Stimulated activated effector memory CD8-positive, alpha-beta T cell treated with anti-CD3 and anti-CD28 coated beads, Interleukin-12 subunit alpha, Interleukin-12 subunit beta, amount 100 ng/mL, for 72 hours (primary cell): ENCODE data around the gene HP1BP3.

Experiments
- ATAC-seq: fragments of 150-1000 bp; cut with Tn5 transposase; 2 replicates; pipeline ENCODE4 v1.10.0; 2021
- DNase-seq, 2 donors: peaks; one replicate each; pipeline ENCODE4 v3.0.0; 2021 to 2022; ENCODE audit warnings: low spot score in 2 of 2
- H3K27ac Mint-ChIP-seq: one replicate; pipeline ENCODE4 v1.8.0; 2022; ENCODE audit warnings: mild to moderate bottlenecking, mixed read lengths
- H3K36me3 Mint-ChIP-seq: one replicate; pipeline ENCODE4 v1.8.0; 2022; ENCODE audit warnings: mild to moderate bottlenecking, mixed read lengths
- H3K4me1 Mint-ChIP-seq: one replicate; pipeline ENCODE4 v1.8.0; 2022; ENCODE audit warnings: mixed read lengths
- H3K4me3 Mint-ChIP-seq: one replicate; pipeline ENCODE4 v1.8.0; 2022; ENCODE audit warnings: mild to moderate bottlenecking, mixed read lengths
- H3K9me3 Mint-ChIP-seq: one replicate; pipeline ENCODE4 v1.8.0; 2022; ENCODE audit warnings: mixed read lengths

The HP1BP3 gene

DNA sequence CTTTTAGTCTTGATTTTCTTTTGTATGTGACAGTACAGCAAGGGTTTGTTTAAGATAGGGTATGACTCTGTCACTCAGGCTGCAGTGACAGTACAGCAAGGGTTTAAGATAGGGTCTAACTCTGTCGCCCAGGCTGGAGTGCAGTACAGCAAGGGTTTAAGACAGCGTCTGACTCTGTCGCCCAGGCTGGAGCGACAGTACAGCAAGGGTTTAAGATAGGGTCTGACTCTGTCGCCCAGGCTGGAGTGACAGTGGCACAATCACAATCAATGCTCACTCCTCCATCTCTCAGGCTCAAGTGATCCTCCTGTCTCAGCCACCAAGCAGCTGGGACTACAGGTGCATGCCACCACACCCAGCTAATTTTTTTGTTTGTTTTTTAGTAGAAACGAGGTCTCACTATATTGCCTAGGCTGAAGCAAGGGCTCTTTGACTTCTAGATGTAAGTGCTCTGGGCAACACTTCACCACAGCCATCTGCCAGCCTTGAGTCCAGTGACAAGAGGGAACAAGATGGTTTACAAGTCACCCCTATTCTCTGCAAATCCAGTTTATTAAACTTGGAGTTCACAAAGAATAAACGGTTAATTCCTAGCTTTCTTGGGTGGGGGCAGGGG, 53.6 kb downstream of the HP1BP3 start:
- Mint-ChIP-seq H3K4me1 (peaks cover 27% of the 10 kb centered on the region), H3K4me3 (peak overlapping the region; percentile 82), H3K9me3 (no peaks in the 10 kb centered on the region), H3K36me3 (peaks cover 6% of the 10 kb centered on the region), H3K27ac (peak overlapping the region; percentile 17)
- ATAC-seq (no peak), DNase-seq (no peak)

DNA sequence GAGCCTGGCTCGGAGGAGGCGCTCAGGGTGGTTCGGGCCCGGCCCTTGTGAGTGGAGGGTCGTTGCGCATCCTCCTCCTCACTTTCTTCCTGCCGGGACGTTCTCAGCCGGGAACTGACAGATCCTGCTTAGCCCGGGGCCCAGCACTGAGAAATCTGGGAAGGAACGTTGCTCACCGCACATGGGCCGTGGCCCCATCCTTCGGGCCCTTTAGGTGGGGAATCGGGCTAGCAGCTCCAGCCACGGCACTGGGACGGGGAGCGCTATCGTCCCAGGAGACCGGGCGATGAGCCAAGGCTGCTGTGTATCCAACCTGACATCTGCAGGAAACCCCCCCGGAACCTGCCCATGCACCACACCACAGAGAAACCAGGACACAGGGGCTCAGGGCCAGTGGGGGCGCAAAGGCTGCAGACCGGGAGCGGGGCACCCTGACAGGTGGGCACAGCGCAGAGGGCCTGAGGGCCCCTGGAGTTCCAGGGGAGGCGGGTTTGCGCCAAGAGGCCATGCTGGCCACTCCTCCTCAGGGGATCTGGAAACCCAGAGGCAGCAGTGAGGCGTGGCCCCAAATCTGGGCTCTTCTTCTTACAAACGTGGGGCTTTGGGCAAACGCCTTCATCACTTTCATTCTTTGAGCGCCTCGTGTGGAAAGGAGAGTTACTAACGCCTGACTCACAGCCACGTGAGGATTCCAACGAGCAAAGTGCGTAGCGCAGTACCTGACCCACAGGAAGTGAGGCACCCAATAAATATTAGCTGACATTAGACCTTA, 54.3 kb downstream of the HP1BP3 start, which contains the start of gene SH2D5:
Gene SH2D5 (minus strand): TSS at position 116 of the 772 bp plus-strand sequence. CDS start 4,659 bp downstream, outside the sequence.
- no peaks in the 10 kb centered on the region for H3K36me3 Mint-ChIP-seq
- H3K4me3 Mint-ChIP-seq, result peak within 1 kb of the TSS; percentile 82
- H3K27ac Mint-ChIP-seq, result peak within 1 kb of the TSS; percentile 17
- peaks cover 34% of the 10 kb centered on the region for H3K4me1 Mint-ChIP-seq
- no peaks in the 10 kb centered on the region for H3K9me3 Mint-ChIP-seq
- ATAC-seq, result peak; percentile 86
- DNase-seq, result peak; percentile 44 to 74

DNA sequence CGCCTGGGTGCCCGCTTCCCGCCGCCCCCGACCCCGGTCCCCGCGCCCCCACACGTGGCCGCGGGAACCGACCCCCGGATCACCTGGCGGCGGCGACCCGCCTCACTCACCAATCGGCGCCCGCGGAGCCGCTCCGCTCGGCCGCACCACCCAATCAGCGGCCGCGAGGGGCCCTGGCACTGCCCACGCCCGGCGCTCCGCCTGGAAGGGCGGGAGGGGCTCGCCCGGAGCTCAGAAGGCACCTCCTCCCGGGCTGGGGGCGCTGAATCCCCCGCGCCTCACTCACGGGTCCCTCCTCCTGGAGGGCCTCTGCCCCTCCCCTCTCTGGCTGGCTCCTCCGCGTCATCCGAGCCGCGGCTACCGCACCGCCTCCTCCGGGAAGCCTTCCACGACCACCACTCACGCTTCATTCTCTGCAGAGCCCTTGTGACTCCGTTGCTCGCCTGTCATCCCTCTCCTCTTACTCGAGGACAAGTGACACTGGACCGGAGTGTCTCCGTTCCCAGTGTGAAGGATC, 55.0 kb downstream of the HP1BP3 start:
- ATAC-seq (peak; percentile 71), DNase-seq (peak; percentile 39 to 79)
- Mint-ChIP-seq H3K27ac (peak overlapping the region; percentile 17), H3K4me3 (peak overlapping the region; percentile 82), H3K9me3 (no peaks in the 10 kb centered on the region), H3K36me3 (no peaks in the 10 kb centered on the region), H3K4me1 (peaks cover 34% of the 10 kb centered on the region)

DNA sequence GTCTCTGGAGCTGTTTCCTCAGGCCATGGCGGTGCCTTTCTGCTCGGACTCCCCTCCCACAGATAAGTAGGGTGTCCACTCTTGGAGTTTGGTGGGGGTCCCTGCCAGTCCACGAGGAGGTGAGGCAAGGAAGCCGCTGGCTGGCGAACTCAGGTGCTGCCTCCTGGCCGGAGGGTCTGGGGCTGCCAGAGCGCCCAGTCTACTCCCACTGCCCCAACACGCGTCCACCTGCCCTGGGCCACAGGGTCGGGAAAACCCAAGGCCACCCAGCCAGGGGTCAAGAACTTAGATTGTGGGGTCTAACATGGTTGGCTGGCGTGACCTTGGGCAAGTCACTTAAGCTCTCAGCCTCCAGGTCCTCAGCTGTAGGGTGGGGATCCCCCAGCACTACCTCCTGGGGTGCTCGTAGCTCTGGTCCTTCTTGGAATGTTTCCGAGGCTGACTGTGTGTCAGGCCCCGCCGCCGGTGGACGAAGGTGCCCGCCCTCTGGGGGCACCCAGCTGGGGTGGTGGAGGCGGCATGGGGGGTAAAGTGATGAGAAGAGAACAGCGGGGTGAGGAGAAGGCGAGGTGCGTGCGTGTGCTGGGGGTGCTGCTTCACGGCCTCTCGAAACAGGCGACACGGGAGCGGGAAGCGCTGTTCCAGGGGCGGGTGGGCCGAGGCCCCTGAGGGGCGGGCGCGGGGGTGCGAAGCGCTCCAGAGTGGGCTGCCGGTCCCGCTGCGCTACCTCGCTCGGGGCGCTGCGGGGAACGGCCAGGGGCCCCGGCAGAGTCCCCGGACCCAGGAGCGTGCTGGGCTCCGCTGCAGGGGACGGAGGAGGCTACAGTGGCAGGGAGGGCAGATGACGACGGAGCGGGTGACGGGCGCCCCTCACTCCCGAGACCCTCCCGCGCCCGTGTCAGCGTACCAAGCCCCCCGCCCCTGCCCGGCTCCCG, 55.8 kb downstream of the HP1BP3 start:
- DNase-seq (peak in 1 of 2 donors; percentile 62), ATAC-seq (peak; percentile 29)
- Mint-ChIP-seq H3K4me1 (peaks cover 34% of the 10 kb centered on the region), H3K9me3 (no peaks in the 10 kb centered on the region), H3K36me3 (no peaks in the 10 kb centered on the region), H3K27ac (no peak overlapping the region), H3K4me3 (peak overlapping the region; percentile 82)

DNA sequence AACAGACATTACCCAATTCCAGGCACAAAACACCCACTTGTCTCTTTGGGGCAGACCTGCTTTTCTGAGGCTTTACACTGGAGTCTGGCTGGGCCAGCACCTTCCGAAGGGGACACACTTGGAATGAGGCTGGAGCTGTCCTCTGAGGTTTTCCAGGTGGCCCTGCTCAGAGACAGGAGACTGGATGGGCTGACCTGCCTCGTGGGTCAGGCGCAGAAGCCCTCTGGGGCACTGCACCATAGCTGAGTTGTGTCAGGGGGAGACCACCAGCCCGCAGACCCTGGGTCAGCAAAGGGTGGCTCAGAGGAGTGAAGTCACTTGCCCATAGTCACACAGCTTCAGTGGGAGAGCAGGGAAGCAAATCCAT, 56.4 kb downstream of the HP1BP3 start:
- DNase-seq (no peak), ATAC-seq (no peak)
- no peaks in the 10 kb centered on the region for H3K9me3 Mint-ChIP-seq
- H3K4me3 Mint-ChIP-seq, result peak overlapping the region; percentile 82
- H3K27ac Mint-ChIP-seq, result no peak overlapping the region
- H3K36me3 Mint-ChIP-seq, result no peaks in the 10 kb centered on the region
- H3K4me1 Mint-ChIP-seq, result peaks cover 34% of the 10 kb centered on the region

DNA sequence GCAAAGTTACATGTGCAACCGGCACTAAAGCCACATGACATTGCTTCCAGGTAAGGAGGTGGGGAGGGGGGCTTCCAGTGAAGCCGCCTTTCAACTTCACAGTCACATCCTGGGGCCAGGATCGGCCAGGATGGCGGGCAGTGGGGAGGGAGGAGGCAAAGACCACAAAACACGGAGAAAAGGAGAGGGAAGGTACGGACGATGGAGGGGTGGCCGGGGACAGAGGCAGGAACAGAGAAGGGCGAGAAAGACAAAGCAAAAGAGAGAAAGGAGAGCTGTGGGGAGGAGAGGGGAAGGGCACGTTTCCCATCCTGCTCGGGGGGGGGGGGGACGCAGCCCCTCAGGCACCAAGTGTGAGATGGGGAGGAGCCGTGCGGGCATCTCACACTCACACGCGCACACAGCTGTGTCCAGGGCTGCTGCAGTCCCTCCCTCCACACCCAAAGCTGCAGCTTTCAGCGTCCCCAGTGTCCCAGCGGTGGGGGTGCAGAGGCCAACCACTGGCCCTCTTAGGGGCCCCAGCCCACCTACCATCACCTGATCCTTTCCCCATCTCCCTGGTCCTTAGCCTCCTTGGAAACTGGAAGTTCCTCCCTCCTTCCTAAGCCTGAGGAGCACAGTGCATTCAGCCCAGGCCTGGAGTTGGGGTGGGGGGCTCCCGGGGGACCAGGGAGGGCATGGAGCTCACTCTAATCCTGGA, 57.0 kb downstream of the HP1BP3 start:
- DNase-seq, result no peak
- Mint-ChIP-seq H3K4me1 (peaks cover 34% of the 10 kb centered on the region), H3K4me3 (peak overlapping the region; percentile 82), H3K9me3 (no peaks in the 10 kb centered on the region), H3K27ac (no peak overlapping the region), H3K36me3 (no peaks in the 10 kb centered on the region)
- no peak for ATAC-seq

DNA sequence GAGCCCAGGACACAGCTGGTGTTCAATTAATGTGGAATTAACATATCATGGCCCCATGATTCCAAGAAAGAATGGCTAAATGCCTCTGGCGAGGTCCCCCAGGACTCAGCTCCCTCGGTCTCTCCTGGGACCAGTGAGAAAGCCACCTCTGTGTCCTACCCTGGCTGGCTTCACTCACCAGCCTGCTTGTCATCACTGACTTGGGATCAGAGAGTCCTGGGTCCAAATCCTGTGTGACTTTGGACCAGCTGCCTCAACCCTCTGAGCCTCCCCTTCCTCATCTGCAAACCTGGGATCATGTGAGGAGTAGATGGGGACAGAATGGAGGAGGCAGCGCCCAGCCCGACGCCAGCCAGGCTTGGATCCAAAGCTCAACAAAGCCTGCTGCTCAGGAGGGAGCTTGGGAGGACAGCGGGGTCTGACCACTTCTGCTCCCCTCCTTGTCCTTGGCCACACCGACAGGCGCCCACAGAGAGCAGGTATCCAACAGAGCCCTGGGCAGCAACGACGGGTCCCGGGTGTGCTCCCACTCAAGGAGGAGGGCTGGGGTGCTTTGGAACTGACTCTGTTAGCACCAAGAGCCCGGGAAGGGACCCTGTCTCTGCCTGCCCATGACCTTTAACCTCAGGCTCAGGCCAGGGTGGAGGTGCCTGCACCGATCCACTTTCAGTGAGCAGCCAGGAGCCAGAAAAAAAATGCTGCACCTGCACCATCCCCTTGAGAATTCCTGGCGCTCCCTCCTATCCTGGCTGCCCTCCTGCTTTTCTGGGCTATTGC, 57.8 kb downstream of the HP1BP3 start:
- Mint-ChIP-seq H3K27ac (no peak overlapping the region), H3K4me3 (peak overlapping the region; percentile 41), H3K9me3 (no peaks in the 10 kb centered on the region), H3K4me1 (peaks cover 34% of the 10 kb centered on the region), H3K36me3 (no peaks in the 10 kb centered on the region)
- ATAC-seq, result no peak
- no peak for DNase-seq

DNA sequence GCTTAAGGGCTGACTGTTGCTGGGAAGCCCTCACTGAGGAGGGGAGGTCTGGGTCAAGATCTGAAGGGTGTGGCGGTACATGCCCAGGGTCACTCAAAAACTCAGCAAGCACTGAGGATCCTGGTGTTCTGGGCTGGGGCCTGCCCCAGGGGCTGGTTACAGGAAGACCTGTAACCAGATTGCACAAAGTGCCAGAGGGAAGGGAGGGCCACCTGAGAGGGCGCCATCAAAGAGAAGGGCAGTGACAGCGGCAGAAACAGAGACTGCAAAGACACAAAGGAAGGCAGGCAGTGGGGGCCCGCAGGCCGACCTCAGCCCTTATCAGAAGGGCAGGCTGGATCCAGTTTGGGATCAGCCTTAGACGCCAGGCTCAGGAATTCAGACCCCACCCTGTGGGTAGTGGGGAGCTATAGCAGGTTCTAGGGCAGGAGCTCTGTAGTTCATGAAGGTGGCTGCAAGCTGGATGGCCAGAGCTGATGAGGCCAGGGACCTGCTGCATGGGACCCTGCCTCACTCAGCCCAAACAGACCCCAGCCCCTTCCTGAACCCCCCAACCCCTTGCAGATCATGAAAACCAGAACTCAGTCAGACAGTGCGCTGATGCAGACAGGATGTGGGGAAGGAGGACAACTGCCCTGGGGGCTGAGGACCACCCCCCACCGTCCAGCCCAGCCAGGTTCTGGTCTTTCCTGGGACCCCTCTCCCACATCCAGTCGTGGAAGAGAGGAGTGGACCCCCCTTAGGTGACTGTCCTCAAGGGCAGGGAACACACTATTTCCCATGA, 58.5 kb downstream of the HP1BP3 start:
- peaks cover 34% of the 10 kb centered on the region for H3K4me1 Mint-ChIP-seq
- ATAC-seq (no peak), DNase-seq (peak in 1 of 2 donors; percentile 47)
- H3K4me3 Mint-ChIP-seq, result no peak overlapping the region
- no peaks in the 10 kb centered on the region for H3K9me3 Mint-ChIP-seq
- H3K27ac Mint-ChIP-seq, result no peak overlapping the region
- no peaks in the 10 kb centered on the region for H3K36me3 Mint-ChIP-seq

DNA sequence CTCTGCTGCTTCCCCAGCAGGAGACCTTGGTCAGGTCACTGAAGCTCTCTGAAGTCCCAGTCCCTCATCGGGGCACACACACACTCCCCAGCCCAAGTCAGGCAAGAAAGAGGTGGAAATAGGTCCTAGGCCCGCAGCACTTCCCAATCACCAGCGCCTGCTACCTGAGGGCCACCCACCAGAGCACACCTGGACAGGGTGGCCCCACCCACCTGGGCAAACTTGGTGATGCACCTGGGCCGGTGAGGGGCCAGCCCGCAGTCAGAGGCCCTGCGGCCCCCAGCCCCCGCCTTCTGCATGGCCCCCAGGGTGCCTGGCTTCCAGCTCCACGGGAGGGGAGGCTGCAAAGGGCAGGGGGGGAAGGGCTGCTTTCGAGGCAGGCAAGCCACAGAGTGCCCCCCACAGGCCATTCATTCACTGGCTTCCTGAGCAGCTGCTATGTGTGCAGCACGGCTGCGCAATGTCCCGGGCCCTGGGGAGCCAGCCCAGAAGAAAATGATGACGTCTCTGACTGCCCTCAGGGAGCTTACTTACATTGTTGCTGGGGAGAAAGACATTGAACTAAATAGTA, 59.3 kb downstream of the HP1BP3 start:
- Mint-ChIP-seq H3K27ac (no peak overlapping the region), H3K4me1 (peaks cover 26% of the 10 kb centered on the region), H3K9me3 (no peaks in the 10 kb centered on the region), H3K4me3 (no peak overlapping the region), H3K36me3 (no peaks in the 10 kb centered on the region)
- no peak for ATAC-seq
- peak in 1 of 2 donors; percentile 50 for DNase-seq

DNA sequence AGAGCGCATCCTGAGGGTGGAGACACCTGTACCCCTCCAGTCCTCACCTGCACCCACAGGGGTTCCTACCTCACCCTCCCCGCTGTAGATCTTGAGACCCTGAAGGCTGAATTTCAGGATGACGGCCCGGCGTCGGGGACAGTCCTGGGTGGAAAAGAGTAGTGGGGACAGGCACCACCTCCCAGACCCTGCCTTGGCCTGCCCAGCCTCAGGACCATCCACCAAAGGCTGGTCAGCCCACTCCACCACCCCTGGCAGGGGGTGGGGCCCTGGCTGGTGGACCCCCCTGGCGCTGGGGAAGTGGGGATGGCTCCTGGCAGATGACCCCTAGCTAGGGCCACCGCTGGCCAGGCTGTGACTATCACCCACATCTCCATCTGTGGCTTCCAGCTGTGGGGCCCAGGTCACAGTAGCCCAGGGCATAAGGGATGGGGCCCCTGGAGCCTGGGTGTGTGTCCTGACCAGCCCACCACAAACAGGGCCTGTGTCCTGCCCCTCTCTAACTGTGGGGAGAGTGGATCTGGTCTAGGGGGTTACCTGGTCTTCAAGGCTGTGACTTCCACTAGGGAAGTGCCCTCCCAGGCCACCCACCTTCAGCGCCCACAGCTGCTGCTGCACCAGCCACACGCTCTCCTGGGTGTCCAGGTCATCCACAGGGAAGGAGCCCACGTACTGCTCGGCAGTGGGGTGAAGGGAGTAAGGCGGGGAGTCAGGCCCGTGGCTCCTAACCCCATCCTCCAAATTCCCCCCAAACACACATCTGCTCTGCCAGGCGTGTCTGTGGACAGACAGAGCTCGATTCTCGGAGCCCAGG, 60.0 kb downstream of the HP1BP3 start:
- no peaks in the 10 kb centered on the region for H3K9me3 Mint-ChIP-seq
- peaks cover 20% of the 10 kb centered on the region for H3K4me1 Mint-ChIP-seq
- DNase-seq, result peak in 1 of 2 donors; percentile 48
- ATAC-seq, result no peak
- no peak overlapping the region for H3K27ac Mint-ChIP-seq
- no peak overlapping the region for H3K4me3 Mint-ChIP-seq
- H3K36me3 Mint-ChIP-seq, result no peaks in the 10 kb centered on the region

DNA sequence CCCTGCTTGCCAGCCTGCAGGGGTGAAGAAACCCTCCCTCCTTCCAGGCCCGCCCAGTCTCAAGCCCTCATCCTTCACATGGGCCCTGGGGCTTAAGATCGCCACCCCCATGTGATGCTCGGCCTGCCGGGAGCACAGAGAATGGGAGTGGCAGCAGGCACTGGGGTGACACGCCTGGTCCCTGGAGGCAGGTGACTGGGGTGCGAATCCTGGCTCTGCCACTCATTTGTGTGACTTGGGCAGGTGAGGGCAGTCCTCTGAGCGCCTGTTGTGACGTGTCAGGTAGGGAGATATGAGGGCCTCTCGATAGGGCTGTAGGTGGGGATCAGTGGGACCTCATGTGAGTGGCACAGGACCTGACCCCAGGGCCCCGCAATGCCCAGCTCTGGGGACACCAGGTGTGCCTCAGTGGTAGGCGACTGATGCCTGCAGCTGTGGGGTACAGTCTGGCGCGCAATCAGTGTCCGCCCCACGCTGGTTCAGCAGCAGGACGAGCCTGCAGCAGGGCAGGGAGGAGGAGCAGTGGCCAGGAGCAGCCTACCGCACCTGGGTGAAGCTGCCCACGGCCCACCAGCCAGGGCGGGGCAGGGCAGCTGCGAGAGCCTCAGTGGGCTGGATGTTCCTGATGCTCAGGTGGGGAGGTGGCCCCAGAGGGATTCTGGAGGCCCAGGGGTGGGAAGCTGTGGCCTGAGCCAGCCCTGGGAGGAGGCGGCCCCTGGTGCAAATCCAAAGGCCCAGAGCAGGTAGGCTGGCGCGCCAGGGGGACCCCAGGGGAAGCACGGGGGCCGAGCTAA, 60.8 kb downstream of the HP1BP3 start:
- H3K27ac Mint-ChIP-seq, result no peak overlapping the region
- H3K9me3 Mint-ChIP-seq, result no peaks in the 10 kb centered on the region
- no peak for DNase-seq
- ATAC-seq, result no peak
- no peak overlapping the region for H3K4me3 Mint-ChIP-seq
- no peaks in the 10 kb centered on the region for H3K36me3 Mint-ChIP-seq
- peaks cover 19% of the 10 kb centered on the region for H3K4me1 Mint-ChIP-seq
